ENCODE measurements around the gene ASIC4.

DNA sequence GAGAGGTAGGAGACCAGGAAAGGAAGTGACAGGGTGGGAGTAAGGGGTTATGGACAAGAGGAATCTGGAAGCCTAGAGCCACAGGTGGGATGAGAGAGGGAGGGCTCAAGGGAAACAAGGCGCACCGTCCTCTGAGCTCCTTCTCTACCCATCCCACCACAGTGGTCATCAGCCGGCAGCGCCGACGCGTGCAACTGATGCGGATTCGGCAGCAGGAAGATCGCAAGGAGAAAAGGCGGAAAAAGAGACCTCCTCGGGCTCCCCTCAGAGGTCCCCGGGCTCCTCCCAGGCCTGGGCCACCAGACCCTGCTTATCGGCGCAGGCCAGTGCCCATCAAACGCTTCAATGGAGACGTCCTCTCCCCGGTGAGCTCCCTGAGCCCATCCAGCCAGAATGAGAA is 34.7 kb downstream of the ASIC4 start:
- TF ChIP-seq, protein P1, sequence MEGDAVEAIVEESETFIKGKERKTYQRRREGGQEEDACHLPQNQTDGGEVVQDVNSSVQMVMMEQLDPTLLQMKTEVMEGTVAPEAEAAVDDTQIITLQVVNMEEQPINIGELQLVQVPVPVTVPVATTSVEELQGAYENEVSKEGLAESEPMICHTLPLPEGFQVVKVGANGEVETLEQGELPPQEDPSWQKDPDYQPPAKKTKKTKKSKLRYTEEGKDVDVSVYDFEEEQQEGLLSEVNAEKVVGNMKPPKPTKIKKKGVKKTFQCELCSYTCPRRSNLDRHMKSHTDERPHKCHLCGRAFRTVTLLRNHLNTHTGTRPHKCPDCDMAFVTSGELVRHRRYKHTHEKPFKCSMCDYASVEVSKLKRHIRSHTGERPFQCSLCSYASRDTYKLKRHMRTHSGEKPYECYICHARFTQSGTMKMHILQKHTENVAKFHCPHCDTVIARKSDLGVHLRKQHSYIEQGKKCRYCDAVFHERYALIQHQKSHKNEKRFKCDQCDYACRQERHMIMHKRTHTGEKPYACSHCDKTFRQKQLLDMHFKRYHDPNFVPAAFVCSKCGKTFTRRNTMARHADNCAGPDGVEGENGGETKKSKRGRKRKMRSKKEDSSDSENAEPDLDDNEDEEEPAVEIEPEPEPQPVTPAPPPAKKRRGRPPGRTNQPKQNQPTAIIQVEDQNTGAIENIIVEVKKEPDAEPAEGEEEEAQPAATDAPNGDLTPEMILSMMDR (IDR thresholded peaks at IDR 0.05; ENCODE audit: insufficient read depth, low read length) = no peak
- TF ChIP-seq POLR2AphosphoS5 (IDR thresholded peaks at IDR 0.05; ENCODE audit: low read depth) (no peak), GABPA (IDR thresholded peaks at IDR 0.05; ENCODE audit: low read depth) (no peak), SPI1 (IDR thresholded peaks at IDR 0.05; ENCODE audit: borderline replicate concordance, low read depth) (no peak)
- TF ChIP-seq, protein P2, sequence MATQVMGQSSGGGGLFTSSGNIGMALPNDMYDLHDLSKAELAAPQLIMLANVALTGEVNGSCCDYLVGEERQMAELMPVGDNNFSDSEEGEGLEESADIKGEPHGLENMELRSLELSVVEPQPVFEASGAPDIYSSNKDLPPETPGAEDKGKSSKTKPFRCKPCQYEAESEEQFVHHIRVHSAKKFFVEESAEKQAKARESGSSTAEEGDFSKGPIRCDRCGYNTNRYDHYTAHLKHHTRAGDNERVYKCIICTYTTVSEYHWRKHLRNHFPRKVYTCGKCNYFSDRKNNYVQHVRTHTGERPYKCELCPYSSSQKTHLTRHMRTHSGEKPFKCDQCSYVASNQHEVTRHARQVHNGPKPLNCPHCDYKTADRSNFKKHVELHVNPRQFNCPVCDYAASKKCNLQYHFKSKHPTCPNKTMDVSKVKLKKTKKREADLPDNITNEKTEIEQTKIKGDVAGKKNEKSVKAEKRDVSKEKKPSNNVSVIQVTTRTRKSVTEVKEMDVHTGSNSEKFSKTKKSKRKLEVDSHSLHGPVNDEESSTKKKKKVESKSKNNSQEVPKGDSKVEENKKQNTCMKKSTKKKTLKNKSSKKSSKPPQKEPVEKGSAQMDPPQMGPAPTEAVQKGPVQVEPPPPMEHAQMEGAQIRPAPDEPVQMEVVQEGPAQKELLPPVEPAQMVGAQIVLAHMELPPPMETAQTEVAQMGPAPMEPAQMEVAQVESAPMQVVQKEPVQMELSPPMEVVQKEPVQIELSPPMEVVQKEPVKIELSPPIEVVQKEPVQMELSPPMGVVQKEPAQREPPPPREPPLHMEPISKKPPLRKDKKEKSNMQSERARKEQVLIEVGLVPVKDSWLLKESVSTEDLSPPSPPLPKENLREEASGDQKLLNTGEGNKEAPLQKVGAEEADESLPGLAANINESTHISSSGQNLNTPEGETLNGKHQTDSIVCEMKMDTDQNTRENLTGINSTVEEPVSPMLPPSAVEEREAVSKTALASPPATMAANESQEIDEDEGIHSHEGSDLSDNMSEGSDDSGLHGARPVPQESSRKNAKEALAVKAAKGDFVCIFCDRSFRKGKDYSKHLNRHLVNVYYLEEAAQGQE (IDR thresholded peaks at IDR 0.05; ENCODE audit: insufficient replicate concordance, low read depth) = no peak

Measured in HL-60 (cell line).